Kidney (tissue), 14 donors: ENCODE measurements around the gene RAP2B. TPM values are rescaled to one million over a fixed set of nuclear protein-coding genes. Genes with fewer than 3 reads are reported as not detected.

Source experiments
- DNase-seq, 5 donors: peaks; one replicate each; pipeline ENCODE4 v3.0.0-alpha.2; 2013 to 2020
- FAIRE-seq: peaks from 2 replicates; lab custom pipeline; 2012; peaks lifted over from hg19 to GRCh38; lab: Jason Lieb, UNC
- H3K27ac ChIP-seq, 2 donors: one replicate each; pipeline ENCODE4 v1.7.0; 2013; ENCODE audit warnings: low read depth in 2 of 2, low read length in 2 of 2, inconsistent platforms in 1 of 2
- H3K27me3 ChIP-seq: one replicate; pipeline ENCODE4 v1.7.1; 2013; ENCODE audit warnings: low read length, inconsistent platforms; ENCODE audit not compliant: control insufficient read depth, insufficient read depth
- H3K36me3 ChIP-seq, 3 donors: one replicate each; pipeline versions ENCODE4 v1.7.0 to v1.7.1; 2013; ENCODE audit warnings: low read length in 3 of 3, control low read depth in 1 of 3, inconsistent platforms in 1 of 3; ENCODE audit not compliant: insufficient read depth in 3 of 3, control insufficient read depth in 2 of 3
- H3K4me1 ChIP-seq, 3 donors: one replicate each; pipeline versions ENCODE4 v1.7.0 to v1.7.1; 2013; ENCODE audit warnings: low read length in 3 of 3, inconsistent platforms in 1 of 3, low read depth in 1 of 3; ENCODE audit not compliant: control insufficient read depth in 2 of 3, insufficient read depth in 2 of 3
- H3K4me3 ChIP-seq, 3 donors: one replicate each; pipeline versions ENCODE4 v1.7.0 to v1.8.1; 2013; ENCODE audit warnings: low read length in 3 of 3, control low read depth in 1 of 3, inconsistent platforms in 1 of 3
- H3K9ac ChIP-seq, 3 donors: one replicate each; pipeline versions ENCODE4 v1.7.0 to v1.7.1; 2013; ENCODE audit warnings: low read length in 3 of 3, control low read depth in 1 of 3, inconsistent platforms in 1 of 3
- H3K9me3 ChIP-seq, 3 donors: one replicate each; pipeline versions ENCODE4 v1.7.0 to v1.7.1; 2013; ENCODE audit warnings: low read length in 3 of 3, control low read depth in 1 of 3, inconsistent platforms in 1 of 3; ENCODE audit not compliant: control insufficient read depth in 2 of 3, insufficient read depth in 1 of 3
- CTCF ChIP-seq: IDR thresholded peaks from 3 replicates; pipeline ENCODE4 v1.5.1; 2012; ENCODE audit warnings: mild to moderate bottlenecking, moderate library complexity, borderline replicate concordance; ENCODE audit not compliant: insufficient read depth; ENCODE audit errors: extremely low read depth
- intact Hi-C: fragments of 100-400 bp; cut with DNase I; formaldehyde crosslinking; loops from one replicate; pipeline ENCODE4 v1.11.1; 2022
- polyA plus RNA-seq: library from polyadenylated mRNA; stranded (reverse); fragments of 350-450 nt; fragmentation: Illumina TruSeq; extraction: RNeasy Lipid Tissue Mini Kit (QIAGEN cat#74804); gene quantifications from one replicate; pipeline ENCODE4 v1.2.3, GENCODE V29; 2014; ENCODE audit warnings: low read depth, low replicate concordance; ENCODE audit not compliant: insufficient read depth
- total RNA-seq: library from RNA; stranded (reverse); fragmentation: NEBNext Ultra II Directional; extraction: Animal tissue kit (Norgen Biotek cat#: 25700); gene quantifications from one replicate; pipeline ENCODE4 v1.2.1, GENCODE V29; 2021
- donor health status: control.
- donor health status: control.
- donor health status: control.
- donor health status: control.
- donor health status: control.
- donor health status: DM: yes; HTN: yes; CAD: no.
- donor health status: Normal renal cell carcinoma (clear cell type).

Gene RAP2B
- total and polyA plus RNA-seq, 2 donors from 2014 or later = 2.8 to 17.8 TPM

DNA sequence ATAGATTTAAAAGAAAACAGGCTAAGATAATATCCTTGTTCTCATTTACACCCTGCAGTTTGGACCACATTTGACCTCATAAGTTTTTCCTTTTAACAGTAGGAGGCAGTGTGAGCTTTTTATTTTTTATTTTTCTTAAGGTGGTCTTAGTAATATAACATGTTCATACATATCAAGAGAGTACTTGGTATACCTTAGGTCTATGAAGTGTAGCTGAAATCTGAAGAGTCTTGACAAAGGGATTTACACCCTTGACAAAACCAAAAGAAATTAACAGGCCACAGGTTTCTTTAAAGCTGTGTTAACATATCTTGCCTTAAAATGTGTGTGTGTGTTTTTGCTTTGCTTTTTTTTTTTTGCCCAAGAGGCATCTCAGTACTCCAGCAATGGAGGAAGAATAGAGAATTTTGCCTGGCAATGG, 3.2 kb downstream of the RAP2B start:
- FAIRE-seq = no peak
- Histone ChIP-seq H3K4me3 (no peak overlapping the region), H3K4me1 (peaks cover 0 to 2% (median 0%) of the 10 kb centered on the region in 3 donors), H3K9ac (no peak overlapping the region), H3K27me3 (no peaks in the 10 kb centered on the region), H3K9me3 (no peaks in the 10 kb centered on the region), H3K36me3 (no peaks in the 10 kb centered on the region), H3K27ac (no peak overlapping the region)
- TF ChIP-seq CTCF = no peak
- intact Hi-C loops = no loop called here
- peak in 2 of 5 donors; percentile 12 to 20 for DNase-seq

DNA sequence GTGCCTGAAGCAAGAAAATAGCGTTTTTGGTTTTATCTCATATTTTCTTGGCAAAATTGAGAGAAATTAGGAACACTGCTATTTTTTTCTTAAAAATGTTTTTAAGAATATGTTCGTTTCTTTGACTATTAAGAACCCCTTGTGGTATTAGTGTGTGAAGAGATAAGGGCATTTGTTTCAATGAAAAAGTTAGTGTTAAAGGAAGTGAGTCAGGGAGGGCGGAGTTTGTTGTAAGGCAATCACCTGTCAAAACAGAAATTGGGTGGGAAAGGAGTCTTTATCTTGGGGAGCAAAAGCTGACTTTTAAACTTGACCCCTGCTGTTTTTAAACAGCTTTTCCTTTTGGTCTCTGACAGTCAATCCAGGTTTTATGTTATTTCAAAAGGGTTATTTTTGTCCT, 4.2 kb downstream of the RAP2B start:
- no peak for DNase-seq
- intact Hi-C loops = no loop called here
- Histone ChIP-seq H3K27me3 (no peaks in the 10 kb centered on the region), H3K9ac (no peak overlapping the region), H3K4me1 (peaks cover 0 to 2% (median 0%) of the 10 kb centered on the region in 3 donors), H3K36me3 (no peaks in the 10 kb centered on the region), H3K4me3 (no peak overlapping the region), H3K27ac (no peak overlapping the region), H3K9me3 (no peaks in the 10 kb centered on the region)
- TF ChIP-seq CTCF = no peak
- FAIRE-seq = no peak

GRCh38 chr3:153166796-153167195, 4.8 kb downstream of the RAP2B start:
- no peak overlapping the region for H3K4me3 ChIP-seq
- peaks cover 0 to 2% (median 0%) of the 10 kb centered on the region in 3 donors for H3K4me1 ChIP-seq
- H3K9me3 ChIP-seq = no peaks in the 10 kb centered on the region
- DNase-seq = no peak
- intact Hi-C loops = no loop called here
- no peak overlapping the region for H3K27ac ChIP-seq
- H3K36me3 ChIP-seq = no peaks in the 10 kb centered on the region
- TF ChIP-seq CTCF = no peak
- no peaks in the 10 kb centered on the region for H3K27me3 ChIP-seq
- FAIRE-seq = no peak
- H3K9ac ChIP-seq = no peak overlapping the region

- DNase-seq (no peak), FAIRE-seq (no peak)
- no peak for TF ChIP-seq CTCF
- H3K4me3 ChIP-seq = no peak overlapping the region
- H3K4me1 ChIP-seq = peaks cover 0 to under 1% (median 0%) of the 10 kb centered on the region in 3 donors
- intact Hi-C loops = no loop called here
- no peak overlapping the region for H3K9ac ChIP-seq
- no peaks in the 10 kb centered on the region for H3K9me3 ChIP-seq
- no peaks in the 10 kb centered on the region for H3K36me3 ChIP-seq
- no peaks in the 10 kb centered on the region for H3K27me3 ChIP-seq
- H3K27ac ChIP-seq = no peak overlapping the region
These were observed 7.9 kb downstream of the RAP2B start for GRCh38 chr3:153169793-153170383.
